SU-DHL-6 (cell line): Measurements from ENCODE around the gene CLASP1.

Experiments
- CTCF ChIP-seq: fragments of 200-600 bp; sonication (generic); IDR thresholded peaks from one replicate; pipeline ENCODE4 v1.5.1; 2017; ENCODE audit warnings: antibody characterized with exemption, mild to moderate bottlenecking, low read length, moderate library complexity; ENCODE audit not compliant: insufficient read depth, poor library complexity, severe bottlenecking
- EZH2phosphoT487 ChIP-seq: fragments of 200-600 bp; sonication (generic), shearing (Covaris generic); conservative IDR thresholded peaks from 2 replicates; pipeline ENCODE4 v1.6.1; 2018; ENCODE audit warnings: mild to moderate bottlenecking, antibody characterized with exemption, low read length, moderate library complexity, mixed read lengths

- TF ChIP-seq CTCF (no peak), EZH2phosphoT487 (no peak)
These were observed 36.1 kb downstream of the CLASP1 start for GRCh38 chr2:121613152-121613551.
